Myometrial cell (primary cell): ENCODE results near the gene MYO10. TPM values are rescaled to one million over a fixed set of nuclear protein-coding genes. Genes with fewer than 3 reads are reported as not detected.

Experiments
- total RNA-seq: library from RNA; depleted of rRNA; stranded (reverse); fragments of >200 nt; gene quantifications from 2 replicates; pipeline ENCODE4 v1.2.3, GENCODE V29; 2015

Gene MYO10
- total RNA-seq: 19.0 and 26.1 TPM in 2 replicates

DNA sequence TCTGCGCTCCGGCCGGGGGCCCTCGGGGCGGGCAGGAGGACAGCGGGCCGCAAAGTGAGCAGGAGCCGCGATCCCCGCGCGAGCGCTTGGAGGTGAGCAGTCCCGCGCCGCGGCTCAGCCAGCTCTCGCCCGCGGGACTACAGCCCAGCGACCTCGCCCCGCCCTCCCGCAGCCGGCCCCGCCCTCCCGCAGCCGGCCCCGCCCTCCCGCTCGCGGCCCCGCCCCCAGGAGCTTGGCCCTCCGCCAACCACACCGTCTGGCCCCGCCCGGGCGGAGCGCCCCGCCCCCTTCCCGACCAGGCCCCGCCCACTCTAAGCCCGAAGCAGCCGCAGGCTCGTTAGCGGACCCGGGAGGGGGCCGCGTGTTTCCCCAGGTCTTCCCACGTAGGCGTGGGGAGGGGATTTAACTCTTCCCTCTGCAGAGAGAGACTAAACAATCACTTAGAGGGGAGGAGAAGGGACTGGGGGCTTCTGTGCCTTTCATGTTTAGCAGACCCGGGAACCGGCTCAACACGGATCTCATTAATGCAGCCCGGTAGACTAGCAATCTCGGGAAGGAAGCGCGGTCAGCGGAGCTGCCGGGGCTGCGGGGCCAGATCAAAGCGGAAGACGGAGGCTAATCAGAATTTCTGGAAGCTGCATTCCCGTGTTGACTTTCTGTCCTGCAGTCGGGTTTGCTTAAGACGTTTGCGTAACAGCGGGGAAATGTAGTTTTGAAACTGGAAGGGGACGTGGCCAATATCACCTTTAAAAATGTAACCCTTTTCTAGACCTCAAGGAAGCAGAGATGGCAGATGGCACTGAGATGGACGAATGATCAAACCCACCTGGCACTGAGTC lies at the start of gene MYO10:
Gene MYO10 (minus strand): TSS at position 139 of the 839 bp plus-strand sequence. CDS start 480 bp downstream, outside the sequence.

DNA sequence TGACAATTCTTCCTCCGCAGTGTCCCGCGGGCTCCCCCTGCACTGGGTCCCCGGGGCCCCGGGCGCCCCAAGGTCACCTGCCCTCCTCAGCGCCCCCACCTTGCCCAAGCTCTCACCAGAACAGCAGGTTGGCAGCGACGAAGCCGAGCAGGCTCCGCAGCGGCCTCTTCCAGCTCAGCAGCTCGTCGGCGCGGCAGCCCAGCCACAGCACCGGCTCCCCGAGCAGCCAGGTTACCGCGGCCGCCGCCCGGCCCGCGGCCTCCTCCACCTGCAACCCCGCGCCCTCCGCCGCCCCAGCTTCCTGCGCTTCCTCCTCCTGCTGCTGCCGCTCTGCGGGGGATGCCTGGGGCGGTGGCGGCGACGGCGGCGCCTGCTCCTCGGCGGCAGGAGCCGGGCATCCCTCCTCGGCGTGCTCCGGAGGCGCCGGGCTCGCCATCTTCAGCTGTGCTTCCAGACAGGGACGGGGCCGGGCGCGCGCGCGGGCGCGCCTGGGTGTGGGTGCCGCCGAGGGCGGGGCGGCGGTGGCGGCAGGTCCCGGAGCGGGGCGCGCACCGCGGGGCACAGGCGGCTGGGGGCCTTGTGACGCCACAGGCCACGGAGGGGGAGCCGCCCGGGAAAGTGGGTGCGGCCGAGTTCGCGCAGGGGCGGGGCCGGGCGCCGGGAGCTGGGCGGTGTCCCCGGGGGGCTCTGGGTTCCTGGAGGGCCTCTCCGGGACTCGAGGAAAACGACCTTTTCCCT lies 319.4 kb downstream of the MYO10 start, which contains the start of gene RETREG1:
Gene RETREG1 (minus strand): TSS at position 462 of the 738 bp plus-strand sequence. CDS start 26 bp downstream, at position 436.

